HEK293T (cell line): Measurements from ENCODE around the gene GPR25.

Experiments used
- CTCF ChIA-PET: fragments of 350-600 bp; formaldehyde crosslinking; extraction: SDS; loops from one replicate; lab custom pipeline; 2021; ENCODE audit warnings: antibody characterized with exemption, inconsistent platforms; lab: Yijun Ruan, JAX
- POLR2A ChIA-PET: fragments of 350-600 bp; formaldehyde crosslinking; extraction: SDS; loops from one replicate; lab custom pipeline; 2020; ENCODE audit warnings: antibody characterized with exemption, inconsistent platforms; lab: Yijun Ruan, JAX
- DNase-seq: peaks from one replicate; pipeline ENCODE4 v3.0.0; 2012; ENCODE audit warnings: mixed read lengths; ENCODE audit errors: extremely low spot score
- ARNT ChIP-seq: fragments of 450-650 bp; IDR thresholded peaks from 2 replicates; pipeline ENCODE4 v1.6.1; 2017; ENCODE audit warnings: mild to moderate bottlenecking
- BHLHE40 ChIP-seq: fragments of 450-650 bp; IDR thresholded peaks from 2 replicates; pipeline ENCODE4 v1.6.1; 2016; ENCODE audit warnings: mild to moderate bottlenecking, moderate library complexity, borderline replicate concordance
- CTBP1 ChIP-seq: fragments of 450-650 bp; IDR thresholded peaks from 2 replicates; pipeline ENCODE4 v1.6.1; 2016; ENCODE audit warnings: borderline replicate concordance
- ELF4 ChIP-seq: fragments of 450-650 bp; IDR thresholded peaks from 2 replicates; pipeline ENCODE4 v1.6.1; 2017; ENCODE audit warnings: antibody characterized with exemption
- FOXA1 ChIP-seq: fragments of 450-650 bp; IDR thresholded peaks from 2 replicates; pipeline ENCODE4 v1.6.1; 2016; ENCODE audit warnings: mild to moderate bottlenecking
- FOXK2 ChIP-seq: fragments of 450-650 bp; IDR thresholded peaks from 2 replicates; pipeline ENCODE4 v1.6.1; 2016; ENCODE audit warnings: mild to moderate bottlenecking
- FOXM1 ChIP-seq: fragments of 450-650 bp; IDR thresholded peaks from 2 replicates; pipeline ENCODE4 v1.6.1; 2017; ENCODE audit warnings: mild to moderate bottlenecking, borderline replicate concordance
- HDGF ChIP-seq: fragments of 450-650 bp; IDR thresholded peaks from 2 replicates; pipeline ENCODE4 v1.6.1; 2017; ENCODE audit warnings: antibody characterized with exemption, borderline replicate concordance
- L3MBTL2 ChIP-seq: fragments of 450-650 bp; conservative IDR thresholded peaks from 2 replicates; pipeline ENCODE4 v1.6.1; 2016; ENCODE audit warnings: mild to moderate bottlenecking
- LEF1 ChIP-seq: fragments of 450-650 bp; IDR thresholded peaks from 2 replicates; pipeline ENCODE4 v1.6.1; 2017; ENCODE audit warnings: mild to moderate bottlenecking, borderline replicate concordance
- NFRKB ChIP-seq: fragments of 450-650 bp; IDR thresholded peaks from 2 replicates; pipeline ENCODE4 v1.6.1; 2016; ENCODE audit warnings: mild to moderate bottlenecking, moderate library complexity
- PKNOX1 ChIP-seq: fragments of 450-650 bp; IDR thresholded peaks from 2 replicates; pipeline ENCODE4 v1.6.1; 2016
- SP1 ChIP-seq: fragments of 450-650 bp; IDR thresholded peaks from 2 replicates; pipeline ENCODE4 v1.6.1; 2017
- SUZ12 ChIP-seq: fragments of 450-650 bp; IDR thresholded peaks from 2 replicates; pipeline ENCODE4 v1.6.1; 2016; ENCODE audit warnings: mild to moderate bottlenecking
- TARDBP ChIP-seq: fragments of 450-650 bp; IDR thresholded peaks from 2 replicates; pipeline ENCODE4 v1.6.1; 2016
- ZNF384 ChIP-seq: fragments of 450-650 bp; IDR thresholded peaks from 2 replicates; pipeline ENCODE4 v1.6.1; 2016

Gene GPR25

DNA sequence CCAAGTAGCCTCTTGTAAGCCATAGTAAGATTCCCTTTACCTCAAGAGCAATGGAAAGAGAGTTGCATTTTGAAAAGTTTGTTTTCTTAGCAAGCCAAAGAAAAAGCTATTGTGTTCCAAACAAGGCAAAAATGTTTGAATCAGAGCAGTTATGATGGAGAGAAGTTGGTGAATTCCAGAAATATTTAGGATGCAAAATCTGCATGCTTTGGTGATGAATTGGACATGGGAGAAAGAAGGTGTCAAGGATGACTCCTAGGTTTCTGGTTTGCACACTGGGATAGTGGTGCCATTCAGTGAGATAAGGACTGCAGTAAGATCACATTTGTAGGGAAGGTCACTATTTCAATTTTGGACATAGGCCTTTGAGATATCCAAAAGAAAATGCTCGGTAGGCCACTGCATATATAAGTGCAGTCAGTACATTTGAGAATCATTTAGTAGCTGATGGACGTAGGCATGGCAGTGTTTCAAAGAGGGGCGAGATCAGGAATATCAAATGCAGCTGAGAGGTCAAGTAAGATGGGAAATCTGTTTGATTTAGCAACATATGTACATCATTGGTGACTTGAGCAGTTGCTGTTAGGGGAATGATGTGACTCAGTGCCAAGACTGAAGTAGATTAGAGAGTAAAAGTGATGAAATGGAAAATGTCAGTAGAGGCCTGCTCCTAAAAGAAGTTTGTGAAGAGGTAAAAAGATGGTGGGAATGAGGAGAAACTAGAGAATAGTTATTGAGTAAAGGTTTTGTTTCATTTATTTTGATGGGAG, 33.9 kb upstream of the GPR25 start:
- TF ChIP-seq FOXM1 (no peak), LEF1 (no peak), PKNOX1 (no peak), ARNT (no peak), ELF4 (no peak), TARDBP (no peak), HDGF (no peak), L3MBTL2 (no peak), SUZ12 (no peak), SP1 (no peak), CTBP1 (no peak), ZNF384 (no peak)
- CTCF ChIA-PET = no interaction called here
- DNase-seq = no peak
- POLR2A ChIA-PET = no interaction called here

GRCh38 chr1:200845360-200845759, 27.4 kb upstream of the GPR25 start:
- ChIA-PET POLR2A (no interaction called here), CTCF (no interaction called here)
- no peak for DNase-seq
- no peak for TF ChIP-seq LEF1
- TF ChIP-seq ELF4 = no peak
- no peak for TF ChIP-seq PKNOX1
- TF ChIP-seq NFRKB = no peak
- TF ChIP-seq HDGF = no peak
- TF ChIP-seq ZNF384 = no peak
- TF ChIP-seq BHLHE40 = no peak

DNA sequence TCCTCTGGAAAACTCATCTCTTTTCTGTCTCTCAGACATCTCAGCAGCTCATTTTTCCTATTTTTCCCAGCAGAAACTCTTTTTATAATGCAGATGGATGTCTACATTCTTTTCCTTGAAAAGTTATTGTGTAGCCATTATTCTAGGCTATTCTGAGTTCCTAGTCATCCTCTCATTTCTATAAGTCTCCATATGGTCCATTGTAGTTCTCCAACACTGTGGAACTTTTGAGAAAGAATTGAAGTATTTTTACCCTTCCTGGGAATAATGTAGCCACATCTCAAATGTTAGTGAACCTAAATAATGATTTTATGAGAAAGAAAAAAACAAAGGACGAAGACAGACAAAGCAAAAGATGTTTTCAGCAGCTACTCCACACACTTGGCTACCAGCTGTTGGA, 26.4 kb upstream of the GPR25 start:
- no peak for DNase-seq
- CTCF ChIA-PET = no interaction called here
- TF ChIP-seq ARNT (no peak), HDGF (no peak), TARDBP (no peak), SUZ12 (no peak), SP1 (no peak), ELF4 (no peak), CTBP1 (no peak), NFRKB (no peak), PKNOX1 (no peak), FOXM1 (no peak), L3MBTL2 (no peak), LEF1 (no peak), ZNF384 (no peak), FOXK2 (no peak), FOXA1 (no peak), BHLHE40 (no peak)
- POLR2A ChIA-PET = no interaction called here

DNA sequence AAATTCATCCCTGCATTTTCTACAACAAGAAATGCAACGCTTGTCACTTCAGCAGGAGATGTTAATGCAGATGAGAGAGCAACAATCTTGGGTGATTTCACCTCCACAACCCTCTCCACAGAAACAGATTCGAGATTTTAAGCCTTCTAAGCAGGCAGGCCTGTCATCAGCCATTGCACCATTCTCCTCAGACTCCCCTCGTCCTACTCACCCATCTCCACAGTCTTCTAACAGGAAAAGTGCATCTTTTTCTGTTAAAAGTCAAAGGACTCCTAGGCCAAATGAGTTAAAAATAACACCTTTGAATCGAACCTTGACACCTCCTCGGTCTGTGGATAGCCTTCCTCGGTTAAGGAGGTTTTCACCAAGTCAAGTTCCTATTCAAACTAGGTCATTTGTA, 23.4 kb upstream of the GPR25 start:
- no peak for DNase-seq
- CTCF ChIA-PET = no interaction called here
- POLR2A ChIA-PET = no interaction called here
- no peak for TF ChIP-seq FOXM1
- TF ChIP-seq BHLHE40 = no peak
- no peak for TF ChIP-seq ZNF384
- TF ChIP-seq HDGF = no peak
- no peak for TF ChIP-seq PKNOX1
- no peak for TF ChIP-seq NFRKB
- TF ChIP-seq SP1 = no peak
- TF ChIP-seq CTBP1 = no peak
- TF ChIP-seq LEF1 = no peak
- TF ChIP-seq TARDBP = no peak
- TF ChIP-seq SUZ12 = no peak
- TF ChIP-seq L3MBTL2 = no peak
- no peak for TF ChIP-seq FOXA1

- POLR2A ChIA-PET = no interaction called here
- no peak for TF ChIP-seq SUZ12
- no peak for TF ChIP-seq ELF4
- TF ChIP-seq FOXM1 = no peak
- no peak for TF ChIP-seq LEF1
- TF ChIP-seq SP1 = no peak
- TF ChIP-seq CTBP1 = no peak
- no peak for TF ChIP-seq BHLHE40
Observed at GRCh38 chr1:200850554-200850953, 22.2 kb upstream of the GPR25 start.

More at GRCh38 chr1:200850554-200850953, 22.2 kb upstream of the GPR25 start:
- DNase-seq = no peak
- CTCF ChIA-PET = no interaction called here
